ENCODE results near the gene ENOX2.

Gene ENOX2

GRCh38 chrX:130615941-130616340, 287.1 kb downstream of the ENOX2 start:
- no peak for DNase-seq

- DNase-seq, result no peak
Observed at GRCh38 chrX:130607431-130607830, 295.6 kb downstream of the ENOX2 start.

- no peak for DNase-seq
Observed at GRCh38 chrX:130606425-130606824, 296.6 kb downstream of the ENOX2 start.

GRCh38 chrX:130604882-130605281, 298.1 kb downstream of the ENOX2 start:
- no peak for DNase-seq

- DNase-seq, result peak; percentile 84
Observed at GRCh38 chrX:130594453-130594916, 308.5 kb downstream of the ENOX2 start.

GRCh38 chrX:130593911-130594310, 309.1 kb downstream of the ENOX2 start:
- DNase-seq, result no peak

GRCh38 chrX:130592204-130592603, 310.8 kb downstream of the ENOX2 start:
- DNase-seq, result no peak

GRCh38 chrX:130578906-130579305, 324.1 kb downstream of the ENOX2 start:
- DNase-seq, result no peak

- DNase-seq, result no peak
Observed at GRCh38 chrX:130577431-130577830, 325.6 kb downstream of the ENOX2 start.

- peak; percentile 56 for DNase-seq
Observed at GRCh38 chrX:130575831-130576389, 327.1 kb downstream of the ENOX2 start.

Measured in hematopoietic multipotent progenitor cell treated with erythropoietin and hydrocortisone succinate and interleukin-3 and kit ligand, for 8 days (in vitro differentiated cells).